ENCODE measurements around the gene SUSD6. TPM values are rescaled to one million over a fixed set of nuclear protein-coding genes. Genes with fewer than 3 reads are reported as not detected.

The SUSD6 gene
- total RNA-seq, 1 experiment from 2014 or later: 3.7 TPM

- Histone ChIP-seq H3K79me2 (ENCODE audit: insufficient read depth, low read length) (no peaks in the 10 kb centered on the region), H3K79me1 (ENCODE audit: insufficient read depth, low read depth, low read length, poor library complexity, severe bottlenecking) (no peaks in the 10 kb centered on the region), H3K18ac (ENCODE audit: insufficient read length, low read depth, low read length) (no peak overlapping the region), H4K91ac (ENCODE audit: insufficient read length, low read depth, low read length) (no peak overlapping the region), H3K23ac (ENCODE audit: insufficient read length, low read depth, low read length) (no peak overlapping the region), H3K23me2 (ENCODE audit: insufficient read length, low read depth, low read length, poor library complexity, severe bottlenecking) (no peaks in the 10 kb centered on the region), H2BK15ac (ENCODE audit: low read depth, low read length) (no peak overlapping the region), H2BK5ac (ENCODE audit: insufficient read length, low read length) (no peak overlapping the region), H3K56ac (ENCODE audit: insufficient read length, low read depth, low read length) (no peak overlapping the region), H3K4me2 (ENCODE audit: insufficient read depth, insufficient read length, low read length) (no peak overlapping the region), H2AK5ac (ENCODE audit: insufficient read length, low read length) (no peak overlapping the region), H3K4ac (ENCODE audit: low read depth, low read length) (no peak overlapping the region), H2BK12ac (ENCODE audit: insufficient read length, low read depth, low read length) (no peak overlapping the region), H3K14ac (ENCODE audit: insufficient read depth, low read length) (no peak overlapping the region), H3T11ph (ENCODE audit: low read length) (no peak overlapping the region), H3K27me3 (ENCODE audit: insufficient read depth, low read length) (no peaks in the 10 kb centered on the region), H2BK20ac (ENCODE audit: low read depth, low read length, poor library complexity, severe bottlenecking) (no peak overlapping the region), H2AFZ (ENCODE audit: low read length) (no peak overlapping the region), H3K9ac (ENCODE audit: extremely low read depth, insufficient read length, low read length) (no peak overlapping the region), H4K20me1 (ENCODE audit: control insufficient read depth, insufficient read depth, insufficient read length) (no peaks in the 10 kb centered on the region), H3K9me3 (ENCODE audit: control insufficient read depth, low read depth, low read length) (no peaks in the 10 kb centered on the region), H4K5ac (ENCODE audit: insufficient read length, low read depth, low read length) (no peak overlapping the region), H4K8ac (replicated peaks; ENCODE audit: insufficient read length, low read depth, low read length) (no peak overlapping the region), H3K4me1 (ENCODE audit: insufficient read depth, low read length) (no peaks in the 10 kb centered on the region), H2BK120ac (ENCODE audit: low read depth, low read length, poor library complexity, severe bottlenecking) (no peak overlapping the region), H3K27ac (ENCODE audit: insufficient read length, low read depth, low read length) (no peak overlapping the region)
- Mint-ChIP-seq H3K4me3 (no peak overlapping the region), H3K27me3 (ENCODE audit: low read depth) (peaks cover 1% of the 10 kb centered on the region; the same call in 1 of the 2 replicates), H3K36me3 (ENCODE audit: insufficient read depth in 1 of 3, low read depth in 3 of 3) (no peaks in the 10 kb centered on the region), H3K27ac (no peak overlapping the region), H3K4me1 (peaks cover 10 to 15% of the 10 kb centered on the region in 2 experiments; a peak in 3 of 4 replicates), H3K9me3 (no peaks in the 10 kb centered on the region)
- no CpG with 5 or more reads among the region's 5 CpGs for WGBS (ENCODE audit: extremely low coverage, insufficient read length, low lambda C conversion rate)
- TF ChIP-seq, protein P1, sequence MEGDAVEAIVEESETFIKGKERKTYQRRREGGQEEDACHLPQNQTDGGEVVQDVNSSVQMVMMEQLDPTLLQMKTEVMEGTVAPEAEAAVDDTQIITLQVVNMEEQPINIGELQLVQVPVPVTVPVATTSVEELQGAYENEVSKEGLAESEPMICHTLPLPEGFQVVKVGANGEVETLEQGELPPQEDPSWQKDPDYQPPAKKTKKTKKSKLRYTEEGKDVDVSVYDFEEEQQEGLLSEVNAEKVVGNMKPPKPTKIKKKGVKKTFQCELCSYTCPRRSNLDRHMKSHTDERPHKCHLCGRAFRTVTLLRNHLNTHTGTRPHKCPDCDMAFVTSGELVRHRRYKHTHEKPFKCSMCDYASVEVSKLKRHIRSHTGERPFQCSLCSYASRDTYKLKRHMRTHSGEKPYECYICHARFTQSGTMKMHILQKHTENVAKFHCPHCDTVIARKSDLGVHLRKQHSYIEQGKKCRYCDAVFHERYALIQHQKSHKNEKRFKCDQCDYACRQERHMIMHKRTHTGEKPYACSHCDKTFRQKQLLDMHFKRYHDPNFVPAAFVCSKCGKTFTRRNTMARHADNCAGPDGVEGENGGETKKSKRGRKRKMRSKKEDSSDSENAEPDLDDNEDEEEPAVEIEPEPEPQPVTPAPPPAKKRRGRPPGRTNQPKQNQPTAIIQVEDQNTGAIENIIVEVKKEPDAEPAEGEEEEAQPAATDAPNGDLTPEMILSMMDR (conservative IDR thresholded peaks at IDR 0.05): no peak
- no peak for DNase-seq
These were observed 8.8 kb downstream of the SUSD6 start for GRCh38 chr14:69620211-69620611.
